ENCODE results near the gene PRM3. TPM values are rescaled to one million over a fixed set of nuclear protein-coding genes. Genes with fewer than 3 reads are reported as not detected.

Gene PRM3
- total RNA-seq, 3 donors from 2014 or later: not detected

GRCh38 chr16:11229432-11229831, 44.0 kb downstream of the PRM3 start:
- no peaks in the 10 kb centered on the region for H3K36me3 ChIP-seq
- no peaks in the 10 kb centered on the region for H3K9me3 ChIP-seq
- DNase-seq (ENCODE audit: low spot score in 2 of 2): no peak

GRCh38 chr16:11225677-11226549, 47.5 kb downstream of the PRM3 start:
- H3K27me3 ChIP-seq: no peaks in the 10 kb centered on the region
- H3K36me3 ChIP-seq: no peaks in the 10 kb centered on the region
- TF ChIP-seq POLR2AphosphoS5 (IDR thresholded peaks at IDR 0.05) (no peak), POLR2A (IDR thresholded peaks at IDR 0.05) (no peak)
- TF ChIP-seq, protein P1, sequence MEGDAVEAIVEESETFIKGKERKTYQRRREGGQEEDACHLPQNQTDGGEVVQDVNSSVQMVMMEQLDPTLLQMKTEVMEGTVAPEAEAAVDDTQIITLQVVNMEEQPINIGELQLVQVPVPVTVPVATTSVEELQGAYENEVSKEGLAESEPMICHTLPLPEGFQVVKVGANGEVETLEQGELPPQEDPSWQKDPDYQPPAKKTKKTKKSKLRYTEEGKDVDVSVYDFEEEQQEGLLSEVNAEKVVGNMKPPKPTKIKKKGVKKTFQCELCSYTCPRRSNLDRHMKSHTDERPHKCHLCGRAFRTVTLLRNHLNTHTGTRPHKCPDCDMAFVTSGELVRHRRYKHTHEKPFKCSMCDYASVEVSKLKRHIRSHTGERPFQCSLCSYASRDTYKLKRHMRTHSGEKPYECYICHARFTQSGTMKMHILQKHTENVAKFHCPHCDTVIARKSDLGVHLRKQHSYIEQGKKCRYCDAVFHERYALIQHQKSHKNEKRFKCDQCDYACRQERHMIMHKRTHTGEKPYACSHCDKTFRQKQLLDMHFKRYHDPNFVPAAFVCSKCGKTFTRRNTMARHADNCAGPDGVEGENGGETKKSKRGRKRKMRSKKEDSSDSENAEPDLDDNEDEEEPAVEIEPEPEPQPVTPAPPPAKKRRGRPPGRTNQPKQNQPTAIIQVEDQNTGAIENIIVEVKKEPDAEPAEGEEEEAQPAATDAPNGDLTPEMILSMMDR (IDR thresholded peaks at IDR 0.05): no peak
- no peak for DNase-seq (ENCODE audit: low spot score in 2 of 2)
- intact Hi-C loops (cut with DNase I; ENCODE audit: low total_unique reads): no loop called here
- peak overlapping the region in 1 of 2 donors; percentile 84 for H3K27ac ChIP-seq
- H3K4me3 ChIP-seq: peak overlapping the region in 2 of 3 donors; percentile 20 to 43
- H3K9me3 ChIP-seq: no peaks in the 10 kb centered on the region
- H3K4me1 ChIP-seq: no peaks in the 10 kb centered on the region

More at GRCh38 chr16:11229432-11229831, 44.0 kb downstream of the PRM3 start:
- no peaks in the 10 kb centered on the region for H3K27me3 ChIP-seq
- no peaks in the 10 kb centered on the region for H3K4me1 ChIP-seq
- H3K27ac ChIP-seq: peak overlapping the region; percentile 1 to 61
- intact Hi-C loops (cut with DNase I; ENCODE audit: low total_unique reads): no loop called here
- H3K4me3 ChIP-seq: no peak overlapping the region
- TF ChIP-seq POLR2A (IDR thresholded peaks at IDR 0.05): no peak
- TF ChIP-seq POLR2AphosphoS5 (IDR thresholded peaks at IDR 0.05): no peak
- TF ChIP-seq, protein P1 (IDR thresholded peaks at IDR 0.05): no peak

DNA sequence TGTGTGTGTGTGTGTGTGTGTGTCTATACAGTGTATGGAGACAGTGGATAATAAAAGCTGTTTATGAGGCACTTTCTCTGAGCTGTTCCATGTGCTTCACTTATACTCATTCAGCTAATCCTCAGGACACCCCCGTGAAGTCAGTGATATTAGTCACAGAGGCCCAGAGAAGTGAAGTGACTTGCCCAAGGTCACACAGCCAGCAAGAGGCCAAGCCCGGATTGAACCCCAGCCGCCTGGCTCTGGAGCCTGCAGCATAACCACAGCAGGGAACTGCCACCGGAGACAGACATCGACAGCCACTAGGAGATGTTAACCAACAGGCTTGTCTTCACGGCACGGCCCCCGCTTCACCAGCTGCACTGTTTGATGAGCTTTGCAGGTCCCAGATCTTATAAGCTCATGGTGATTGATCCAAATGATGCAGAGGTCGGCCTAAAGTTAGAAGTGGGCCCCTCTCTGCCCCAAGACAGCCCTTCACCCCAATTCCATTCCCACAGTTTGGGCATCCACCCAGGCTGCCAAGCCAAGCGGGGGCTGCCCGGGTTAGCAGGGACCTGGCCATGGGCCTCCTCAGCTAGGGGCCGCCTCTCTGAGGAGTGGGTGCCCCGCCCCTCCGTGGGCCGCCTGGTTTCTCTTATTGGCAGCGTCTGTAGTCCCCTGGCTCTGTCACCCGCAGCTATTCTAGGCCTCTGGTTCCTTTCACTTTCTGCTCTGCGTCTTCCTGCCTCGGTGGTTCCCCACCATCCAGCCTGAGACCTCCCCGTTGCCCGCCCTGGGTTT, 48.3 kb downstream of the PRM3 start:
- peak overlapping the region in 2 of 3 donors; percentile 20 to 43 for H3K4me3 ChIP-seq
- intact Hi-C loops (cut with DNase I; ENCODE audit: low total_unique reads): no loop called here
- no peaks in the 10 kb centered on the region for H3K4me1 ChIP-seq
- H3K9me3 ChIP-seq: no peaks in the 10 kb centered on the region
- DNase-seq (ENCODE audit: low spot score in 2 of 2): no peak
- peak overlapping the region in 1 of 2 donors; percentile 84 for H3K27ac ChIP-seq
- H3K27me3 ChIP-seq: no peaks in the 10 kb centered on the region
- H3K36me3 ChIP-seq: no peaks in the 10 kb centered on the region
- no peak for TF ChIP-seq POLR2A (IDR thresholded peaks at IDR 0.05)
- TF ChIP-seq POLR2AphosphoS5 (IDR thresholded peaks at IDR 0.05): no peak
- TF ChIP-seq, protein P1 (IDR thresholded peaks at IDR 0.05): no peak

GRCh38 chr16:11224096-11224893, 49.1 kb downstream of the PRM3 start:
- intact Hi-C loops (cut with DNase I; ENCODE audit: low total_unique reads): no loop called here
- Histone ChIP-seq H3K4me1 (no peaks in the 10 kb centered on the region), H3K27ac (peak overlapping the region in 1 of 2 donors; percentile 84), H3K27me3 (no peaks in the 10 kb centered on the region), H3K4me3 (no peak overlapping the region), H3K36me3 (no peaks in the 10 kb centered on the region), H3K9me3 (no peaks in the 10 kb centered on the region)
- peak in 1 of 2 donors; percentile 61 for DNase-seq (ENCODE audit: low spot score in 2 of 2)
- TF ChIP-seq, protein P1 (IDR thresholded peaks at IDR 0.05): no peak
- TF ChIP-seq POLR2AphosphoS5 (IDR thresholded peaks at IDR 0.05): peak; percentile 15 to 76 (median 69)

Other genes starting within 250 kb of the PRM3 start
- 1 to 10 TPM; 4.1 to 9.0 (median 5.6) TPM for gene SOCS1, start 17.4 kb downstream of the PRM3 start, total RNA-seq
- gene TNP2, start 4.3 kb downstream of the PRM3 start, total RNA-seq: not detected
- gene PRM2, start 2.9 kb upstream of the PRM3 start, total RNA-seq: not detected
- not detected for gene PRM1, start 7.7 kb upstream of the PRM3 start, total RNA-seq
- 1 to 10 TPM in 1 of 3 donors, under 1 TPM in 2; 0.16 to 1.6 (median 0.33) TPM for gene RMI2, start 71.8 kb upstream of the PRM3 start, total RNA-seq

Data from breast epithelium (tissue), 4 donors.